Stimulated activated naive CD4-positive, alpha-beta T cell (primary cell): ENCODE data around the gene DECR2.
A peak's percentile ranks its signal among the peaks of the same experiment; 100 is the strongest.
"Not testable (repeated sequence)": the region's sequence is repeated elsewhere in the genome, so short reads cannot be mapped to it uniquely, and the experiment has no call there.

Source experiments
- DNase-seq, 6 experiments: peaks; one replicate each; lab custom pipeline; 2025; lab: John Stamatoyannopoulos, UW

Gene DECR2

GRCh38 chr16:400061-400591 lies 1.6 kb upstream of the DECR2 start:
- no peak for DNase-seq

GRCh38 chr16:404971-405486 lies 3.3 kb downstream of the DECR2 start:
- no peak for DNase-seq

DNA sequence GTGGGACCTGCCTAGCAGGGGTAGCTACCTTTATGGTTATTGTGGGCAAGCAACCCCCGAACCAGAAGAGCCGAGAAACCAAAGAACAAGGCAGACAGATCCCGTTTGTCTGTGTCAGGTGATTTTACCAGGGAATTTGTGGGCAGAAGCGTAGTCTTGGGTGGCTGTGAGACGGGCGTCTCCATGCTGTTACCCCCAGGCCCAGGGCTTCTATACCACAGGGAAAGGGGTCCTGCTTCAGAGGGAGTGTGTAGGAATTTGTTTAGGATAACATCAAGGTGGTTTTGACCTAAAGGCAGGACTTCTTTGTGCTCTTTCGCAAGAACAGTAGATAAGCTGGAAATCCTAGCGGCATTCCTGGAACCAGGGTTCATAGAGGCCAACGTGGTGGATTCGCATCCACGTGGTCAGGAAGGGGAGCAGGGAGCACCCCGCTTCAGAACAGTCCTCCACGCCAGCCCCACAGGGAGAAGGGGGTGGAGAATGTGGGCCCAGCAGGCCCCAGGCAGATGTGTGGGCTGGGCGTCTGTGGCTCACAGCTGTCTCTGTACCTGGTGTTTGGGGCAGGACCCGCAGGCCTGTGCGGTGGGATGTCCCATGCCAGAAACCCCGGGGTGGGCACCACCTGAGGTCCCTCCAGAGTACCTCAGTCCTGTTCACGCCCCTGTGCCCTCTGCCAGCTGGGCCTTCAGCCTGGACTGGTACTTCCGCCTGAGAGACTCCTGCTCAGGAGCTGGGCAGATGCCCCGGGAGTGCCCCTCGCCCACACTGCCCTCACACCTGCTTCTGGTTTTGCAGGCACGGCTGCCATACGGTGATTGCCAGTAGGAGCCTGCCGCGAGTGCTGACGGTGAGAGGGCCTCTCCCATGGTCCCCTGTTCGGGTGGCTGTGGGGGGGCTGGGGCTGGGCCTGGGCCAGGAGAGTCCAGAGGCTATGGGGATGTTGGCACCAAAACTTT lies 4.1 kb downstream of the DECR2 start:
- DNase-seq, result no peak

- no peak for DNase-seq
Observed at GRCh38 chr16:407253-407652, 5.6 kb downstream of the DECR2 start.

DNA sequence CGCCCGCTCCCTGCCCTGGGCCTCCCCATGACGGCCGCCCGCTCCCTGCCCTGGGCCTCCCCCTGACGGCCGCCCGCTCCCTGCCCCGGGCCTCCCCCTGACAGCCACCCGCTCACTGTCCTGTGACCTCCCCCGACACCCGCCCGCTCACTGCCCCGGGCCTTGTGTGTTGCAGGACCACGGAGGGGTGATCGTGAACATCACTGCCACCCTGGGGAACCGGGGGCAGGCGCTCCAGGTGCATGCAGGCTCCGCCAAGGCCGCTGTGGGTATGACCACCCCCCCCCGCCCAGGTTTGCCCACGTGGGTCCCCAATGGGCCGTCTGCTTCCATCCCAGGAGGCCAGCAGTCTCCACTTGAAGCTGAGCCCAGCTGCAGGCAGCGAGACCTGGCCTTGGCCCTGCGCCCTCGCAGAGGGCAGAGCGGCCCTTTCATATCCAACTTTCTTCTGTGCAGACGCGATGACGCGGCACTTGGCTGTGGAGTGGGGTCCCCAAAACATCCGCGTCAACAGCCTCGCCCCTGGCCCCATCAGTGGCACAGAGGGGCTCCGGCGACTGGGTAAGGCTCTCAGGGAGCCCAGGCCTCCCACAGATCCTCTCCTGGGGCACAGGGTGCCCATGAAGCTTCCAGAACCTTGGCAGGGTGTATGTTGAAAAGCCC lies 9.0 kb downstream of the DECR2 start:
- no peak for DNase-seq

DNA sequence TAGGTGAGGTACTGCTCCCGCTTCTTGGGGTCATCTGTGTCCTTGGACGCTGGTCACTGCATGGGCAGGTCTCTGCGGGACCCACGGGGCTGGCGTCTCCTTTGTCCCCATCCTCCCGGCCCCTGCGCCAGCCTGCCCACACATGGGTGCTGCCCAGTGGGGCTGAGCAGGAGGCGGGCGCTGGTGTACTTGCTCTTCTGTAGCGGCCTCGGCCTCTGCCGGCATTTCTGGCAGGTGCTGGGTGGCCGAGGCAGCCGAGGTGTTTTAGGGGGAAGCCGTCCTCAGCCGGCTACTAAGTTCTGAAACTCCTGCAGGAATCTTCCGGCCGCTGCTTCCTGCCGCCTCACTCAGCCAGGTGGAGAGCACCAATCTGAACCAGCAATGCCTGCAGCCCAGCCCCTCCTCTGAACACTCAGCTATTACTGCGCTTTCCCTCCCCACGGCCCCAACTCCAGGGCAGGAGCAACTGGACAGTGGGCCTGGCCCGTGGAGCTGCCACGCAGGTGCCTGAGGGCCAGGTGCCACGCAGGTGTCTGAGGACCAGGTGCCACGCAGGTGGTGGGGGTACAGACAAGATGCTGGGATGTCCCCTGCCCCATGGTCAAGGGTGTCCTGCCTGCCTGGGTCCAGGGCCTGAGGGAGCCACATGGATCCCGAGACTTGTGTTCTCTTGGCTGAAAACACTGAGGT lies 10.0 kb downstream of the DECR2 start:
- no peak for DNase-seq

- no peak for DNase-seq
Observed at GRCh38 chr16:414395-415169, 12.9 kb downstream of the DECR2 start.

GRCh38 chr16:415170-415498 lies 13.4 kb downstream of the DECR2 start:
- not testable (repeated sequence) for DNase-seq

DNA sequence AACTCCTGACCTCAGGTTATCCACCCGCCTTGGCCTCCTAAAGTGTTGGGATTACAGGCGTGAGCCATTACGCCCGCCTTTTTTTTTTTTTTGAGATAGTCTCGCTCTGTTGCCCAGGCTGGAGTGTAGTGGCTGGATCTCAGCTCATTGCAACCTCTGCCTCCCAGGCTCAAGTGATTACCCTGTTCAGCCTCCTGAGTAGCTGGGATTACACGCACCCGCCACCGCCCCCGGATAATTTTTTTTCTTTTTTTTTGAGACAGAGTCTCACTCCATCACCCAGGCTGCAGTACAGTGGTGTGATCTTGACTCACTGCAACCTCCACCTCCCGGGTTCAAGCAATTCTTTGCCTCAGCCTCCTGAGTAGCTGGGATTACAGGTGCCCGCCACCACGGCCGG lies 20.5 kb downstream of the DECR2 start:
- not testable (repeated sequence) for DNase-seq

DNA sequence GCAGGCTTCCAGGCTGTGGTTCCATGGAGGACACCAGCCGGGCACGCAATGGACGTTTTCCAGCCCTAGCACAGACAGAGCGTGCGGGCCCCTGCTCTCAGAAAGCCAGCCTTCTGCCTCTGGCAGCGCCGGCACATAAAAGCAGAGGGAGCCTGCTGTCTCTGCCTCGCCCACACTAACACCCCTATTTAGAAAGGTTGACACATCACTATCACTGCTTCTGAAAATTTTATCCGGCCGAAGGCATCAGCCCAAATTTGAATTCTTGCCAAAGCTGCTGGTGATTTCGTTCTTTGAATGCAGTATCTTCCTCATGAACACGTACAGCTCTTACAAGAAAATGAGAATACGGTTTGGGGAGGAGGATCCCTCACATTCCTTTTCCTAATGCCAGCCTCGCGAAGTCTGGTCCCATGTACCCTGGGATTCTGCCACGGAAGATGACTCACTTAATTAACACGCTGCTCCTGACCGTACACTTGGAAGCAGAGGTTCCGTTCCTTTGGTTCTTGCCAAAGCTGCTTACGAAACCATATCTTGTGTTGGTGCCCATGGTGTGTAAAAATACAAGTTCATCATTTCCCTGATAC lies 22.4 kb downstream of the DECR2 start:
- DNase-seq, result no peak

GRCh38 chr16:424623-425081 lies 23.0 kb downstream of the DECR2 start:
- DNase-seq, result no peak

DNA sequence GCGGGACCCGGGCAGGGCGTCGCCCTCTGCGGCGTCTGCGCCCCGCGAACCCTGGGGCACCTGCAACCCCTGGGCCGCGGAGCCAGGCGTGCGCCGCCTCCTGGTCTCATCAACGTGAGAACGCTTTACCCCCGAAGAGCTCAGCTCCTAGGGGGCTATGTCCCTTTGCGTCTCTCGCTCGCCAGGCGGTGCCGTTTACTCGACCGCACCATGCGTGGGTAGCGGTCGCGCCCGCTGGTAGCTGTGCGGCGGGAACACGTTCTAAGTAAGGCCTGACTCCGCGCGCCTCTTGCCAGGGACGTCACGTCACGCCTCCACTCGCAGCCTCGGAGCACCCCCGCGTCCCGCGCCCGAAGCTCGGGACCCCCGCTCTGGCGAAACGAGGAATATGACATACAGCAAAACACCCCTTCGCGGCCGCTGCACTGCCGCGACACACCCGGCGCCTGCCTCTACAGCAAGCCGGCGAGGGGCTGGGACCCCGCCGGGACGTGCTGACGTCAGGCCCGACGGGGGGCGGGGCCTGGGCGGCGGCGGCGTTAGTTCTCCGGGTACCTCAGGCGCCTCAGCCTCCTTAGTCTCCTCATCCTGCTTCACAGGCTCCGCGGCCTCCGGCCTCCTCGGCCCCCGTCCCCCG lies 23.5 kb downstream of the DECR2 start, which contains the start of gene RAB11FIP3:
Gene RAB11FIP3 (plus strand): TSS at position 568 of the 637 bp plus-strand sequence. CDS start 358 bp downstream, outside the sequence.
- peak; percentile 65 to 95 (median 80) for DNase-seq

- DNase-seq, result peak in 4 of 6 experiments; percentile 36 to 76 (median 52)
Observed at GRCh38 chr16:425740-426114, 24.0 kb downstream of the DECR2 start.

DNA sequence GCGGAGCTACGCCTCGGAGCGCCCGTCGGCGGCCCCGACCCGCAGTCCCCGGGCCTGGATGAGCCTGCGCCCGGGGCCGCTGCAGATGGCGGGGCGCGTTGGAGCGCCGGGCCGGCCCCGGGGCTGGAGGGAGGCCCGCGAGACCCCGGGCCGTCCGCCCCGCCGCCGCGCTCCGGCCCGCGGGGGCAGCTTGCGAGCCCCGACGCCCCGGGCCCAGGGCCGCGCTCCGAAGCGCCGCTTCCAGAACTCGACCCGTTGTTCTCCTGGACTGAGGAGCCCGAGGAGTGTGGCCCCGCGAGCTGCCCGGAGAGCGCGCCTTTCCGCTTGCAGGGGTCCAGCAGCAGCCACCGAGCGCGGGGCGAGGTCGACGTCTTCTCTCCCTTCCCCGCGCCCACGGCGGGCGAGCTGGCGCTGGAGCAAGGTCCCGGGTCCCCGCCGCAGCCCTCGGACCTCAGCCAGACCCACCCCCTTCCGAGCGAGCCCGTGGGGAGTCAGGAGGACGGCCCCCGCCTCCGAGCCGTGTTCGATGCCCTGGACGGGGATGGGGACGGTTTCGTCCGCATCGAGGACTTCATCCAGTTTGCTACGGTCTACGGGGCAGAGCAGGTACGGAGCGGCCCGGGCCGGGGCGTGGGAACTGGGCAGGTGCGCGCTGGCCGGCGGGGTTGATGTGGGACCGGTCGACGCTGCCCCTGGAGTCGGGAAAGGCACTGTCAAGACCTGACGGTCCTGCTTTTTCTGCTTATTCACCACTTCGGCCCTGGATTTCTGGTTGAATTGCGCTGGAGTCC lies 24.6 kb downstream of the DECR2 start:
- DNase-seq, result peak in 3 of 6 experiments; percentile 1 to 20 (median 10)

DNA sequence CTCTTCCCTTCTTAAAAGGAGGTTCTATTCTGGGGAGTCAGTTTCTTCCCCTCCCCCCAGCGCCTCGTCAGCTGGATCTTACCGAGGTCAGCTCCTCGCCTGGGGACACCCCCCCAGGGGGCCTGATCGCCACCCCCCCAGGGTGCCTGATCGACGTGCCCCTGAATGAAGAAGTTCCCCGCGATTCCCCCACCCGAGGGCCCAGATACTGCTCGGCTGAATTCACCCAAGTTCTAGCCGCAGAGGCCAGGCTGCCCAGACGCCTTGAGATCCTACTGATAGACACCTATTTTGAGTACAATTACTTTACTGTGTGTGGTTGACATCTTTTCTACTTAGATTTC lies 25.2 kb downstream of the DECR2 start:
- peak in 1 of 6 experiments; percentile 4 for DNase-seq

- no peak for DNase-seq
Observed at GRCh38 chr16:427250-427649, 25.6 kb downstream of the DECR2 start.

GRCh38 chr16:430904-431303 lies 29.2 kb downstream of the DECR2 start:
- DNase-seq, result no peak

- no peak for DNase-seq
Observed at GRCh38 chr16:440627-441026, 38.9 kb downstream of the DECR2 start.

DNA sequence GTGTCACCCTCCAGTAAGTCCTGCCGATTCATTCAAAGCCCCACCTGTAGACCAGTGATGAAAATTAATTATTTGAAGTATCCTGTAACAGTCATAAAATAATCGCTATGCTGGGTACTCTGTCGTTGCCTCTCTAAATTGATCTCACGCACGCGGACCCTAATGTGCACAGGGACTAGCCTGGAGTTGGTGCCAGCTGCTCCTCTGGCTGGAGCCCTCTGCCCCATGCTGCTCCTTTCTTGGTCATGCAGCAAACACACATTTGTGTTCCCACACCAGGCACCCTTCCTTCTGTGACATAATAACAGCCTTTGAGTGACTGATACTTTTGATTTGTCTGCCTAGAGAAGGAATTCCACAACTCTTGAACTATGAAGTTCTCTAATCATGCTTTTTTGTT lies 39.8 kb downstream of the DECR2 start:
- DNase-seq, result no peak

- no peak for DNase-seq
Observed at GRCh38 chr16:442976-443375, 41.3 kb downstream of the DECR2 start.
